ENCODE data around the gene PDZRN4. TPM values are rescaled to one million over a fixed set of nuclear protein-coding genes. Genes with fewer than 3 reads are reported as not detected.

Gene PDZRN4
- total RNA-seq: 1 to 10 TPM in 2 of 4 donors, under 1 TPM in 2; 0.54 to 2.9 (median 1.1) TPM

DNA sequence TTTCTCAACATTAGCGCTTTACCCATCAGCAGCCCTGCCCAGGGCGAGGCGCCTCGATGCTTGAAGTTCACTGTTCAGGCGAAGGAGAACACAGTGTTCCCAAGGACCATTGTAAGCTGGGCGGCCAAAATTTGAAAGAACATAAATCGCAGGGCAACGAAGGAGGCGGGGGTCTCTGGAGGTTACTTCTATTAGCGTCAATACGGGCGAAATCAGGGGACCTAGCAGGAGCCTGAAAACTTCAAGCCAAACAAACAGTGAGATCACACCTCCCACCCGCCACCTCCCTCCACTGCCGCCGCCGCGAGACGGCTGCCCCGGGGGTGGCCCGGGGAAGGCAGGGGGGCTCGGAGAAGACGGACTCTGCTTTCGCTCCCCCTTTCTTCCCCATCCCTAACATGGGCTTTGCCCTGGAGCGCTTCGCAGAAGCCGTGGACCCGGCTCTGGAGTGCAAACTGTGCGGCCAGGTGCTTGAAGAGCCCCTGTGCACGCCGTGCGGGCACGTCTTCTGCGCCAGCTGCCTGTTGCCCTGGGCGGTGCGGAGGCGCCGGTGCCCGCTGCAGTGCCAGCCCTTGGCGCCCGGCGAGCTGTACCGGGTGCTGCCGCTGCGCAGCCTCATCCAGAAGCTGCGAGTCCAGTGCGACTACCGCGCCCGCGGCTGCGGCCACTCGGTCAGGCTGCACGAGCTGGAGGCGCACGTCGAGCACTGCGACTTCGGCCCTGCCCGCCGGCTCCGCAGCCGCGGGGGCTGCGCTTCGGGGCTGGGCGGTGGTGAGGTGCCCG, at the start of gene PDZRN4:
Gene PDZRN4, plus strand, starts transcription at position 263 of the 783 bp plus-strand sequence.
- TF ChIP-seq CTCF (IDR thresholded peaks at IDR 0.05) (no peak), POLR2A (IDR thresholded peaks at IDR 0.05) (no peak)
- Histone ChIP-seq H3K9me3 (no peaks in the 10 kb centered on the region), H3K4me1 (peaks cover 18 to 19% of the 10 kb centered on the region in 2 donors), H3K36me3 (no peaks in the 10 kb centered on the region), H3K27me3 (no peaks in the 10 kb centered on the region), H3K27ac (no peak within 1 kb of the TSS), H3K4me3 (replicated peaks in 1 of 3) (peak within 1 kb of the TSS in 1 of 3 donors; percentile 26)
- WGBS, 2 donors: 11 to 31% methylated on average over 4 to 27 of the region's 67 CpGs
- intact Hi-C loops (cut with DNase I): no loop called here
- DNase-seq: peak; percentile 45 to 55

DNA sequence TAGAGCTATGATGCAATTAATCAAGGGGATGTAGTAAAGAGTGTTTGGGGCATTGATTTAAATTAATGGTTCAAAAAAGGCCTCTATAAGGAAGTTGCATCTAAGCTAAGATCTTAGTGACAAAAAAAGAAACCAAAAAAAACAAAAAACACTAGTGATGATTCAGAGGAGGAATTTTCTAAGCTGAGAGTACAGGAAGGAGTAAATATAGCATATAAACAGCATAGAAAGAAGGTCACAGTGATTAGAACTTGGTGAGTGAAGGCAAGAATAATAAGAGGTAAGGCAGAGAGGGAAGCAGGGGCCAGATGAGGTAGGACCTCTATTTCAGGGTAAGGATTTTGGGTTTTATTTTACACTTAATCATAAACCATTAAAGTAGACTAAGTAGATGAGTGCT, 48.0 kb upstream of the PDZRN4 start:
- Histone ChIP-seq H3K27ac (no peak overlapping the region), H3K27me3 (no peaks in the 10 kb centered on the region), H3K4me1 (no peaks in the 10 kb centered on the region), H3K9me3 (no peaks in the 10 kb centered on the region), H3K4me3 (replicated peaks in 1 of 3) (no peak overlapping the region), H3K36me3 (no peaks in the 10 kb centered on the region)
- TF ChIP-seq CTCF (IDR thresholded peaks at IDR 0.05) (no peak), POLR2A (IDR thresholded peaks at IDR 0.05) (no peak)
- no peak for DNase-seq
- intact Hi-C loops (cut with DNase I): no loop called here

DNA sequence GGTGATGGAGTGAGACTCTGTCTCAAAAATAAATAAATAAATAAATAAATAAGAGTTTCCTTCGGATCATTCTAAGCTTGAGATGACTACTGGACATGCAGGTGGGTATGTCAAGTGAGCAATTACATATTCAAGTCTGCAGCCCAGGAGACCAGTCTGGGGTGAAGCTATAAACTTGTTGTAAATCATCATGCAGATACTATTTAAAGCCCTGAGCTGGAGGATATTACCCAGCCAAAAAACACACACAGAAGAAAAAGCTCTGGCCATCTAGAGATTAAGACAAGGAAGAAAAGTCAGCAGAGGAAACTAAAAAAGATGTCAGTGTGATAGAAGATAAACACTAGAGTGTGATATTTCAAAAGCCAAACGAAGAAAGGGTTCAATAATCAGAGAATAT, 47.0 kb upstream of the PDZRN4 start:
- Histone ChIP-seq H3K9me3 (no peaks in the 10 kb centered on the region), H3K4me1 (no peaks in the 10 kb centered on the region), H3K4me3 (replicated peaks in 1 of 3) (no peak overlapping the region), H3K27me3 (no peaks in the 10 kb centered on the region), H3K36me3 (no peaks in the 10 kb centered on the region), H3K27ac (no peak overlapping the region)
- 69 to 84% methylated on average over 2 of the region's 2 CpGs for WGBS, 2 donors
- TF ChIP-seq POLR2A (IDR thresholded peaks at IDR 0.05) (no peak), CTCF (IDR thresholded peaks at IDR 0.05) (no peak)
- intact Hi-C loops (cut with DNase I): no loop called here
- no peak for DNase-seq

- H3K4me1 ChIP-seq: no peaks in the 10 kb centered on the region
- no peaks in the 10 kb centered on the region for H3K9me3 ChIP-seq
- DNase-seq: no peak
- no peaks in the 10 kb centered on the region for H3K36me3 ChIP-seq
- H3K4me3 ChIP-seq (replicated peaks in 1 of 3): no peak overlapping the region
- TF ChIP-seq CTCF (IDR thresholded peaks at IDR 0.05): no peak
- WGBS, 2 donors: 92 to 100% methylated on average over 1 of the region's 1 CpG
- H3K27ac ChIP-seq: no peak overlapping the region
- intact Hi-C loops (cut with DNase I): no loop called here
- no peaks in the 10 kb centered on the region for H3K27me3 ChIP-seq
These were observed 45.7 kb upstream of the PDZRN4 start for GRCh38 chr12:41142376-41142775.

DNA sequence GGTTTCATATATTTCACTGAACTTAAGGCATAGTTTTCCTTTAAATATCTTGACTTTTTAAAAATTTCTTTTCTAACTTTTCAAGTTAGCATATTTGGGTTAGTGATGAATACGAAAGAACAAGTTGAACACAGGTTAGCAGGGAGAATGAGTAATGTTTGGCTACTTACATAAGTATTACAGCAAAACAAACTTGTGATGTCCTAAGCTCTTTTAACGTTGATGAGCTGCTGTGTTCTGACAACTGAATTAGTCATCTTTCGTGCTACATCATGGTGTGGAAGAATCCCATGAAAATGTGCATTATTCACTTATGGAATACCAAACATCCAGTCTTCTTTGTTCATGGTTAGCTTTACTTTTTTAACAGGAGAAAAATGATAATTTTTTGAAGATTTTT, 36.3 kb upstream of the PDZRN4 start:
- Histone ChIP-seq H3K4me3 (replicated peaks in 1 of 3) (no peak overlapping the region), H3K27ac (no peak overlapping the region), H3K36me3 (no peaks in the 10 kb centered on the region), H3K9me3 (no peaks in the 10 kb centered on the region), H3K4me1 (no peaks in the 10 kb centered on the region), H3K27me3 (no peaks in the 10 kb centered on the region)
- intact Hi-C loops (cut with DNase I): no loop called here
- DNase-seq: no peak
- TF ChIP-seq POLR2A (IDR thresholded peaks at IDR 0.05) (no peak), CTCF (IDR thresholded peaks at IDR 0.05) (no peak)
- 69 to 73% methylated on average over 3 of the region's 3 CpGs for WGBS, 2 donors

Data from thyroid gland (tissue), 4 donors.